Stimulated activated CD4-positive, alpha-beta T cell treated with anti-CD3 and anti-CD28 coated beads, Interleukin-4, amount 100 ng/mL, for 4 hours (primary cell): ENCODE measurements around the gene PXYLP1.

Experiments
- DNase-seq, 2 experiments: peaks; one replicate each; pipeline ENCODE4 v3.0.0-alpha.2; 2020

The PXYLP1 gene

DNA sequence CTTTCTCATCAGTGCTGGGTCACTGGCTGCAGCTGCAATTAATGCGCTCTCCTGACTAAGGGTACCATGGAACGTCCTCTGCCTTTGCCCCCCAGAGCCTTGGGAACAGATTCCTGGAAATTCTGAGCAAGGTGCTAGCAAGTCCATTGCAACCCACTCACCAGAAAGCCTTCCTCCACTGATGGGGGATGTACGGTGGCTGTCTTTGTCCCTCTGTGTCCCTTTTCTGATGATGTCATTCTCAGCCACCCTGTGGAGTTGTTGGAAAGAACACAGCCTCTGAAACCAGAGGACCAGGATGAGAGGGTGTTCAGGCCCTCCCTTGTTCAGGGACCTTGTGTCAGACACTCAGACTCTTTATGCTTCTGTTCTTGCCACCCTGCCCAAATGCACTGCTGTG is 98.6 kb downstream of the PXYLP1 start:
- DNase-seq: no peak

DNA sequence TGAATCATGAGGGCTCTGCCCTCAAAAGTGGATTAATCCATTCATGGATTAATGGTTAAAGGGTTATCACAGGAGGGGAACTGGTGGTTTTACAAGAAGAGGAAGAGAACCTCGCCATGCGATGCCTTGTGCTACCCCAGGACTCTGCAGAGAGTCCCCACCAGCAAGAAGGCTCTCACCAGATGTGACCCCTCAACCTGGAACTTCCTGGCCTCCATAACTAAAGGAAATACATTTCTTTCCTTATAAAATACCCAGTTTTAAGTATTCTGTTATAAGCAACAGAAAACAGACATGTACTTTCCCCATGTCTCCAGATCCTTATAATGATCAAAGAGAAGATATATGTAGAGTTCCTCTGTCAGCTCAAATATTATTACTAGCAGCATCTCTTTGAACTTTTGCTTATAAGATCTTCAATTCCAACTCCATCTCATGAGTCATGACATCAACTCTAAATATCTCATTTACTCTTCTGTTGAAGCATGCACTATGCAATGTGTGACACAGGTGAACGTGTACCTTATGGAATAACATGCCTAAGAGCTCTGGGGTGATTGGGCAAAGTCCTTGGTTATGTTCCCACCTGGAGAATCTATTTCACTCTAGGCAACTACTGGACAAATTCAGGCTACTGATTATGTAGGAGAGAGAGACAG is 99.2 kb downstream of the PXYLP1 start:
- no peak for DNase-seq

DNA sequence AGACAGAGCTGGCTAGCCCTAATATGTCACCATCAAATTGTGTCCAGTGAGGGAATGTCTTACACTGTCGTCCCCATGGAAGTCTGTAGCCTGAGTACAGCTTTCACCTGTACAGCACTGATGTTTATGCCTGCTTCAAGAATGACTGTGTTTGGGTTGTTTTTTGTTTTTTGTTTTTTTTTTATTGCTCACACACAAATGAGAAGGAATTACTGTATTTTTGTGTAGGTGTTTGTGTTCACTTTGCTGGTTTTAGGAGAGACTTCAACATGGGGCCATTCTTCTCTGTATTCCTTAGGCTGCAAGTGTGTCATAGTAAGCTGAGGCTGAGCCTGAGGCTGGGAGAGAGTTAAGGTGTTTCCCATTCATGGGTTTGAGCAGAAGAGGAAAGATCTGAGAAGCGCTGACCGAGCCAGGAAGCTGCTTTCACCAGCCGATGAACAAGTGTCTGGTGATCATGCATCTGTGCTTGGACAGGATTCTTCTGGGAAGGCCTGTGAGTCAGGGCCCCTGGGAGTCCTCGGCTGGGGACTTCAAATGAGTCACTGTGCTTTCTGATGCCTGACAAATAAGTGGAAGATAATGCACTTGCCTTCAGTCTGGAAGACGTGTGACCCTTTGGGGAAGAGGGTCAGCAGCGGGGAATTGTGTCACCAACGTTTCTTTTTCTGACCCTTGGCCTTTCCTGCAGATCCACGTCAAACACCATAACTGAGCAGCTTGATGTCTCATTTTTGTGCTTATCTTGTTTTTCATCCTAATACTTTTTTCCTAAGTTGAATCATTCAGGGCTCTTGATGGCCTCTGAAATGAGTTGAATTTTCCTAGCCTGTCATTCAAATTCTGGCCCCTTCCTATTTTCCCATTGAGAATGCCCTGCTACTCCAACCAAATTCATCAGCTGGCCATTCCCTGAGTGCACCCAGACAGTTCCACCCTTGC is 100.0 kb downstream of the PXYLP1 start:
- no peak for DNase-seq

DNA sequence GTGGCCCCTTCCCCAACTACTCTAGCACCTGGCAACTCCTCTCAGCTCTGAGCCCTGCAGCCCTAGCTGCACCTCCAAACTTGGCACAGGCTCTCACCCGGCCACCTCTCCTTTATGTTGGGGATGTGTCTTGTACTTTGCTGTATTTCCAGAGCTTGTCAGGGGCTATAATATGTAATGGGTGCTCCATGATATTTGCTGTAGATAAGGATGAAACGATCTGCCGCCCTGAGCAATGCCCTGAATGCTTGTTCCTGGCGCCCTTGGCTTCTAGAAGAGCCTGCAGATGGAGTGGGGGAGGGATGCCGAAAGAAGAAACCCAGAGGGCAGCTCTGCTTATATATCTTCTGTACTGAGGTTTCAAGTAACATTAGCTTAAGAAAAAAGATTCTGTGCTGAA is 100.8 kb downstream of the PXYLP1 start:
- DNase-seq: no peak

DNA sequence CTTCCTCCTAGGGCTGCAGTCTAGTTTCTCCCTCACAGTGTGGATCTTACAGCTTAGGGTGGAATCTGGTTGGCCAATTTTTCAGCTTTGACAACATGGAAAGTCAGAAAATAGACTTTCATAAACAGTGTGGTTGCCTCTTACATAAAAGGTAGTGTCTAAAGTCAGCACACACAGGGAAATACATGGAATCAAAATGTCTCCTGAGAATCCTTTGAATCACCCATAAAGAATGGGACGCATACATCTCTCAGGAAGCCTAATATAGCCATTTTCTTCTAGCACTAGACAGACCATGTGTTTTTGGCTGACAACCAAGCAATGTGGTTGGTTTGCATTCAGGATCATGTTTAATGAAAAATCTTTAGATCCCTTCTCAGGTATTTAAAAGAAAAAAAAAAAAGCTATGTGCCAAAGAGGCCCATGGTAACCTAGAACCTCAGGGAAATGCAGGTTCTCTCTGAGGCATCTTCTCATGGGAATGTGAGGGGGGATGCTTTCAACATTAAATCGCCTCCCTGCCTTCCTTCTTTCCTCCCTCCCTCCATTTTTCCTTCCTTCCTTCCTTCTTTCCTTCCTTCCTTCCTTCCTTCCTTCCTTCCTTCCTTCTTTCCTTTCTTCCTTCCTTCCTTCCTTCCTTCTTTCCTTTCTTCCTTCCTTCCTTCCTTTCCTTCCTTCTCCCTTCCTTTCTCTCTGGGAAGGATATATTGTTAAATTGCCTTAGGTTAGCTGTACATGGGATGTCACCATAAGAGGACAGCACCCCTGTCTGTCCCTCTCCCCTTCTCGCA is 102.4 kb downstream of the PXYLP1 start:
- no peak for DNase-seq

DNA sequence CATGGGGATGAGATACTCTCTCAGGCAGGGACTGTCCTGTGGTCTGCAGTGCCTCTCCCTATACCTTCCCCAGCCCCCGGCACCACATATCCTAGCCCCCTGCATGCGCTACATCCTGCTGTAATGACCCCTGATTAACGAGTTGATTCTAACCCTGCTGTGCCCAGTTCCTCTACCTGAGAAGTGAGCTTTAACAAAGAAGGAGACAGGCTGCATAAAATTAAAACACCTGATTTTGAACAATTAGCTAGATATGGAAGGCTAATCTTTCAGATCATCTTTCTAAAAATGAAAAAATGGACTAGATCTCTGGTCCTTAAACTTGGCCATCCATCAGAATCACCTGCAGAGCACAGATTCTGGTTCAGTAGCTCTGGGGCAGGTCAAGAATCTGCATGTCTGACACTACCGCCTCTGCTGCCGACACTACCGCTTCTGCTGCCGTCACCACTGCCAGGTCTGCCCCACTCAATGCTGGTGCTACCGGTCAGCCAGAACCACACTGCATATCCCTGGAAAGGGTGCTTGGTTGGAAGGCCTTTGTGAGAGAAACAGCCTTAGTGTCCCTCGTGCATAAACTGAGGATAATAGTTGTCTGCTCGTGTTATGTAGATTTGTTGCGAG is 103.1 kb downstream of the PXYLP1 start:
- no peak for DNase-seq

DNA sequence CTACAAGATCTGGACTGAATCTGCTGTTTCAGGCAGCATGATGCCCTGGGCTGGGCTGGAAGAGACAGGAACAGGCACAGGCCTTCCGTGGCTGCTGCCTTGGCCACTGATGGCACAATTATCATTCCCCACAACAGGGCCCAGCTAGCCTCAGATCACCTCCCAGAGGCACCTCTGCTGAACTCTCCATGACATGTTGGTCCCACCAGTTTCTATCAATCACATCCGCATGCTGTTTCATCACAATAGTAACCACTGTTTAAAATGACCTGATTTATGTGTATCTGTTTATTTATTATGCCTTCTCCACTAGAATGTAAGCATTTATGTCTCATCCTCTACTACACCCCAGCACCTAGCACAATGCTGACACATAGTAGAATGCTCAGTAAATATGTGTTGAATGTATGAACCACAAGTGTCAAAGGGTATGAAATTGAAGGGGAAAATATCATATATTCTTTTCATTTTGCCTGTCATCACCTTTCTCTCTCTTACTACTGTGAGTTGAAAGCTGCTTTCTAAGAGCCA is 104.0 kb downstream of the PXYLP1 start:
- no peak for DNase-seq

DNA sequence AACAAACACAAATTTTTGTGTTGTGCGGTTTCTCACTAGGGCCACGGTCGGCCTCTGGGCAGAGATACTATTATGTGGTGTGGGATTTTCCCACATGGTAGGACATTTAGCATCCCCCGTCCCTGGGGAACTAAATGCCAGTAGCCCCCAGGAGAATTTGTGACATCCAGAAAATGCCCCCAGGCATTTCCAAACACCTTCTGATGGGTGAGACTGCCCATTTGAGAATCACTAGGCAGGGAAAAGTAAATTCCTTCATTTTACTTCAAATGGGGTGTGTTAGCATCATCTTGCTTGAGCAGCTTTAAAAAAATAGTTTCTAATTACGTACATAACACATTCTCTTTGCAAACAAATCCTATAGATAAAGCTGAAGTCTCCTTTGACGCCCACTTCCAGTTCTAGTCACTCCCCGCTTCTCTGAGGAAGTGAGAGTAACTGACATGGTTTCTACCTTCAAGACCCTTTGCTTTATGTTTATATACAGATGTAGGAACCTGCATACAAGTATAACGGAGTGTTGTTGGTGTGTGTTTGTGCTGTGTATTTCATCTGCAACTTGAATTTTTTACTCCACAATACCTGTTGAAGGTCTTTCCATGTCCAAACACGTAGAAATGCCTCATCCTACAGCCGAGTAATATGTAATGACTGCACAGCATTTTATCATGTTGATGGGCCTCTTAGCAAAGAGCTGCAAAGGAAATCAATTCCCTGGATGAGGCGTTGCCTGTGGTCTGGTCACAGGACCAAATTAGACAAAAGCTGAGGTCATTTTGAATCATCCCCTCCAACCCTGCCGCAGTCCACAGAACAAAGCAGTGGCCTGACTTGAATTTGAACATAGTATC is 105.3 kb downstream of the PXYLP1 start:
- no peak for DNase-seq

DNA sequence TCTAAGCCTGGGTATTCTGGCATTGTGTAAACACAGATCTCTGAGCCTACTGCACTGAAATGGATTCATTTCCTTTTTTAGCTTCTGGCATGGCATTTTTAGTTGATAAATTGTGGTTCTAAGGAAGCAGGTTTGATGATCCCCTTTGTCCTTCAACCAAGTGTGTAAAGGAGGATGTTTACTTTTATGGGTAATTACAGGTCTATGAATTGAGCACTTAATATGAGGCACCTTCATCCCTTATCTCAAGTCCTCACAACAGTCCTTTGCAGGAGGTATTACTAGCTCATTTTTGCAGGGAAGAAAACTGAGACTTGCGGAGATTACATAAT is 105.9 kb downstream of the PXYLP1 start:
- no peak for DNase-seq

DNA sequence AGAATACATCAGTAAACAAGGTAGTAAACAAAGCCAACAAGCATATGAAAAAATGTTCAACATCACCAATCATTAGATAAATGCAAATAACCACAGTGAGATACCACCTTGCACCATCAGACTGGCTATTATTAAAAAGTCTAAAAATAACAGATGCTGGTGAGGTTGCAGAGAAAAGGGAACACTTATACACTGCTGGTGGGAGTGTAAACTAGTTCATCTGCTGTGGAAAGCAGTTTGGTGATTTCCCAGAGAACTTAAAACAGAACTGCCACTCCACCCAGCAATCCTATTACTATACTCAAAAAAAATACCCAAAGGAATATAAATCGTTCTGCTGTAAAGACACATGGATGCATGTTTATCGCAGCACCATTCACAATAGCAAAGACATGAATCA is 106.4 kb downstream of the PXYLP1 start:
- DNase-seq: no peak

DNA sequence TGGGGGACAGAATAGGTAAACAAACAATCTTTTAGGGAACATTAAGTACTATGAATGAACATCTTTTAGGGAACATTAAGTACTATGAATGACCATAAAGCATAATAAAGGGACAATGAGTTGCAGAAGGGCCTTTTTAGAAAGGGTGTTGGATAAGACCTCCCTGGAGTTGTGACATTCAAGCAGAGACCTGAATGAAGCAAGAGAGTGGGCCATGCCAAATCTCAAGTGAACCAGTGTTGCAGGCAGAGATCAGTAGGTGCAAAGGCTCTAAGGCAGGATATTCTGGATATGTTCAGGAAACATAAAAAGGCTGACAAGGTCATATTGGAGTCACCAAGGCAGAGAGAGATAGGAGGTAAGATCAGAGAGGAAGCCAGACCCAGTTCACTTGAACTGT is 107.3 kb downstream of the PXYLP1 start:
- no peak for DNase-seq

DNA sequence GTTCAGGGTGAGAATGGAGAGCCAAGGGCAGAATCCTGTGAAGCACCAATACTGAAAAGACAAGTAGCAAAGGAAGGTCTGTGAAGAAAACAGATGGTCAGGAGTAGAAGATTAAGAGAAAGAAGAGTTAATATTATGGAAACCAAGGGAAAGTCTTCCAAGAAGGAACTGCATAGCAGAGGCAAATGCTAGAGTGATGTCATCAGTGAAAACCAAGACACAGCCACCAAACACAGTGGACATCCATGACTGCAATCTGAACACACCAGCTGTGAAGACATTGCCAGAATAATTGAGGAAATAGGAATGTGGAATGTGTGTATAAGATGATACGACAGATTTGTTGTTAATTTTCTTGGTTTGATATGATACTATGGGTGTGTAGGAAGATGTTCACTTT is 109.9 kb downstream of the PXYLP1 start:
- no peak for DNase-seq

DNA sequence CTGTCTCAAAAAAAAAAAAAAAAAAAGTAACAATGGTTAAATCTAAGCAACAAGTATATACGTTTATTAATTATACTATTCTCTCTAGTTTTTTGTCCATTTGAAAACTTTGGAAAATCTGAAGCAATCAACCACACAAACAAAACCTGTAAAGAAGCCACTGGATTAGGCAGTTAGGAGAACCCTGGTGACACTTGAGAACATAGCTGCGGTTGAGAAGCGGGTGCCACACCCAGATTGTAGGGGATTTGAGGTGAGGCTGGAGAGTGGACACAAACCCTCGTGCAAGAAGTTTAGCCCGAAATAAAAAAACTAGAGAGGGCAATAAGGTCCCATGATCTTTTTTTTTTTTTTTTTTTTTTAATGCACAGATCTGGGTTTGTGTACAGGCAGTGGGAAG is 110.8 kb downstream of the PXYLP1 start:
- no peak for DNase-seq

DNA sequence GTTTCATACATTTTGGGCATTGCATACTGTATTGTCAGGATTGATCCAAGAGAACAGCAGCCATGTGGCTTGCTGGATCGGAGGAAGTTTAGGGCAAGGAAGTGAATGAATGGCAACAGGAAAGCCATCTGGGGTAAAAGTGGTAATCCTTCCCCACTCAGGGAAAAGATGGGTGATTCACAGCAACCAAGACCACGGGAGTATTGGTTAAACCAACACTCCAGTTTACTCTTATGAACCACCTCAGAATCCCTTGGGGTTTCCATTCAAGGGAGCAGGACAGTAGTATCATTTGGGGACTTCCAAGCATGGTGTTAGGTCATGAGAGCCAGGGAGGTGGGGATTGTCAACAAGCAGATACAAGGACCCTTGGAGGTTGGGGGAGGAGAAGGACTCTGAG is 111.5 kb downstream of the PXYLP1 start:
- DNase-seq: no peak

DNA sequence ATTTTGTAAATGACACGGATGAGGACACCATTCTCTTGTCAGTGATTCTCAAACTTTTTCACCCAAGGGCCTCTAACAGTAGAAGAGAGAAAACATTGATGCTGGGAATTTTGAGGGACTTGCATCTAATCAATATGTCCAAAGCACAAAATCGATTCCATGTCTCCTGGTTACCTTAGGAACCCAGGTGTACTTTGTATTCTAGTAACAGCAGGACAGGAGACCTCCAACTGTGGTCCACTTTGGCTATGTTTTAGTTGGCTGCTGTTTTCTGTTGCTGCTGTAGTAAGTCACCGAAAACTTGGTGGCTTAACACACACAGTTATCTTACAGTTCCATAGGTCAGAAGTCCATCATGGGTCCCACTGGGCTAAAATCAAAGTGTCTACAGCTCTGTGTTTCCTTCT is 112.2 kb downstream of the PXYLP1 start:
- DNase-seq: no peak
